ENCODE data around the gene FAM170B.

GRCh38 chr10:49179699-49180443, 46.0 kb upstream of the FAM170B start:
- TF ChIP-seq CTCF (IDR thresholded peaks at IDR 0.05) = no peak
- no peak for TF ChIP-seq POLR2A (IDR thresholded peaks at IDR 0.05)
